ENCODE measurements around the gene ABHD12.

- TF ChIP-seq CTCF (IDR thresholded peaks at IDR 0.05): no peak
- TF ChIP-seq POLR2A (IDR thresholded peaks at IDR 0.05): no peak
- TF ChIP-seq POLR2AphosphoS5 (IDR thresholded peaks at IDR 0.05): no peak
Measured at GRCh38 chr20:25341716-25342680, 48.6 kb downstream of the ABHD12 start.
